HepG2 (cell line): ENCODE data around the gene FBXO5. TPM values are rescaled to one million over a fixed set of nuclear protein-coding genes. Genes with fewer than 3 reads are reported as not detected.

ENCODE experiments used
- CREB3 ChIP-seq: sonication (generic); formaldehyde crosslinking; IDR thresholded peaks from 2 replicates; pipeline ENCODE4 v1.5.0; 2020; ENCODE audit warnings: missing genetic modification reagents
- POGZ ChIP-seq: sonication (generic); formaldehyde crosslinking; IDR thresholded peaks from 2 replicates; pipeline ENCODE4 v1.4.0; 2020; ENCODE audit warnings: mild to moderate bottlenecking, missing genetic modification reagents
- ZFP82 ChIP-seq: sonication (generic); formaldehyde crosslinking; IDR thresholded peaks from 2 replicates; pipeline ENCODE4 v1.5.1; 2020; ENCODE audit warnings: mild to moderate bottlenecking, missing genetic modification reagents, borderline replicate concordance
- ZNF530 ChIP-seq: sonication (generic); formaldehyde crosslinking; IDR thresholded peaks from 2 replicates; pipeline ENCODE4 v1.5.0; 2020; ENCODE audit warnings: low read depth, mild to moderate bottlenecking, missing genetic modification reagents
- ZNF646 ChIP-seq: sonication (generic); formaldehyde crosslinking; IDR thresholded peaks from 2 replicates; pipeline ENCODE4 v1.9.0; 2021; ENCODE audit warnings: mild to moderate bottlenecking, missing genetic modification reagents
- ZNF713 ChIP-seq: sonication (generic); formaldehyde crosslinking; IDR thresholded peaks from 2 replicates; pipeline ENCODE4 v1.4.0; 2020; ENCODE audit warnings: mild to moderate bottlenecking, missing genetic modification reagents
- polyA plus RNA-seq, 8 experiments: library from polyadenylated mRNA; depleted of rRNA in 3 of 8; stranded (reverse) in 7 of 8; unstranded in 1 of 8; fragments of >200 nt; fragmentation: Illumina TruSeq in 4 of 8; extraction: Trizol in 4 of 8; gene quantifications; 2 replicates each; pipeline versions ENCODE4 v1.2.1 to v1.2.3, GENCODE V29; 2011 to 2016; ENCODE audit warnings: low read depth in 4 of 8, missing spikeins in 1 of 8, mixed read lengths in 1 of 8; ENCODE audit not compliant: insufficient read depth in 1 of 8
- total RNA-seq, 5 experiments: library from RNA; depleted of rRNA; stranded (reverse); fragments of >200 nt; fragmentation: Illumina TruSeq; extraction: Trizol; gene quantifications; 2 replicates each; pipeline ENCODE4 v1.2.3, GENCODE V29; 2016; ENCODE audit warnings: low read depth in 1 of 5

FBXO5 gene
- total and polyA plus RNA-seq, 2 of the 13 experiments (the other 11 are each of a cell fraction or from before 2014, with no cell fraction given) = 15.8 to 41.5 TPM

GRCh38 chr6:152976749-152977148, 6.1 kb downstream of the FBXO5 start (continued):
- TF ChIP-seq CREB3 (no peak), ZNF713 (no peak), POGZ (CRISPR knock-in tag) (no peak), ZNF646 (CRISPR knock-in tag) (no peak), ZFP82 (CRISPR knock-in tag) (no peak), ZNF530 (no peak)
